Activated CD4-positive, CD25-positive, alpha-beta regulatory T cell (primary cell): ENCODE results near the gene GAS2L1.

Experiments used
- DNase-seq, 4 experiments: peaks; one replicate each; lab custom pipeline; 2025; lab: John Stamatoyannopoulos, UW

Gene GAS2L1

GRCh38 chr22:29306175-29306834, at the start of gene GAS2L1:
Gene GAS2L1 (plus strand): TSS chr22:29306650. CDS start chr22:29308106, 1,456 bp downstream.
- no peak for DNase-seq

DNA sequence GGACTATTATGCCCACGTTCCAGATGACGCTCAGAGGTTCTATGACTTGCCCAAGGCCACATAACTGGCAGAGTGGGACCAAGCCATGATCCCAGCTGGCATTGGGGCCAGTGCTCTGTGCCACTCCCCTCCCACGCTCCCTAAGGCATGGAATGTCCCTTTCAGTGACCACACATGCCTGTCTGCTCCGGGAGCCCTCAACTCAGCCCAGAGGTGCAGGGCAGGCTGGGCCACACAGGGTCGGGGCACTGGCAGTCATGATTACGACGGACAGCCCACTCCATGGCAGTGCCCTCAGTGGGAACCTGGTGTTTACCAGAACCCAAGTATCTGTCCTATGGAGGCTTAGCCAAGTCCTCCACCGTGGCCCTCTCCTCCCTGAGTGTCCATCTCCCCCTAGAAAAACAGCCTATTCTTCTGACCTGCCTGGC, 48.7 kb upstream of the GAS2L1 start:
- no peak for DNase-seq

DNA sequence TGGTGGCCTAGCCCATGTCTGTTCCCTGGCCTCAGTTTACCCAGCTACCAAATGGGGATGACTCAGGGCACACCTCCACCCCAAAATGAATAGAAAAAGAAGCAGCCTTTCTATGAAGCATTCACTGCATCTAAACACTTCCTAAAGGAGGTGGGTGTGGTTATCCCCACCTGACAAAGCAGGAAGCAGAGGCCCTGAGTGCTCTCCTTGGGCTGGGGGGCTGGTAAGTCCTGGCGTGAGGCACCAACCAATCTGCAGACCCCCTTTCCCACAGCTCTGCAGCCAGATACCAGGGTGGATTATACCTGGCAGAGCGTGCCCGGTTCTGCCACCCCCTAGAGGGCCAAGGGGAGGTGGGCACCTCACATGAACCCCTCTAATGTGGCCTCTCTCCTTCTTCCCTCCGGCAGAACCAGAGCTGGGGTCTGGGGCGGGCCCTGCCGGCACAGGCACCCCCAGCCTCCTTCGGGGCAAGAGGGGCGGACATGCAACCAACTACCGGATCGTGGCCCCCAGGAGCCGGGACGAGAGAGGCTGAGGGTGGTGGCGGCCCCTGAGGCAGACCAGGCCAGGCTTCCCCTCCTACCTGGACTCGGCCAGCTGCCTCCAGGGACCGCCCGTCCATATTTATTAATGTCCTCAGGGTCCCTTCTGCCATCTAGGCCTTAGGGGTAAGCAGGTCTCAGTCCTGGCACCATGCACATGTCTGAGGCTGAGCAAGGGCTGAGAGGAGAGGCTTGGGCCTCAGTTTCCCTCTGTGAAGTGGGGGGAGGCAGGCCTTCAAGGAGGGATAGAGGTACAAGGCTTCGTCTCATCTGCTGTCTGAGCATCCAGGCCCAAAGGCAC, 47.8 kb upstream of the GAS2L1 start:
- DNase-seq, result no peak

DNA sequence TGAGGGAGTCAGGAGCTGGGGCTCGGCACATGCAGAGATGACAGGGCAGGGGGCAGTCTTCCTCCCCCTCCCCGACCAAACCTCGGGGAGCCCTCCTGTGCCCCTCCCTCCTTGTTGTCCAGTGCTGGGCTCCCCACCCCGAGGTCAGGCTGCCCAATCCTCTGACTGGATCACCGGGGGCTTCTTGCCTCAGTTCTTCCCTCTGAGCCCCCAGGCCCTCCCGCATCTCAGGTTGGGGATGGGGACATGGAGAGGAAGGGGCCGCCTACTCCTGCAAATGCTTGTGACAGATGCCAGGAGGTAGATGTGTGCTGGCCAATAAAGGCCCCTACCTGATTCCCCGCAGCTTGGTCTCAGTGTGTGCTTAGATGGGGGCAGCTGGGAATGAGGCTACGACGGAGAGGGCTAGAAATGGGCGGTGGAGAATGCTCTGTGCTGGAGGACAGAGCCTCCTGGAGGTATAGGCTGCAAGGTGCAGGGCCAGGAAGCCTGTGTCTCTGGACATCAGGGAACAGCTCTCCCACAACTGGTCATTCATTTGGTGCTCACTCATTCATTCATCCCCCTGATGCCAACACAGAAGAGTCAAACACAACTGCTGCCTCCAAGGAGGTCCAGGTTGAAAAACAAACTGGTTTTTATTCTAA, 47.1 kb upstream of the GAS2L1 start:
- no peak for DNase-seq

- no peak for DNase-seq
These were observed 46.4 kb upstream of the GAS2L1 start for GRCh38 chr22:29260031-29260560.

- DNase-seq, result no peak
These were observed 45.7 kb upstream of the GAS2L1 start for GRCh38 chr22:29260601-29261315.

DNA sequence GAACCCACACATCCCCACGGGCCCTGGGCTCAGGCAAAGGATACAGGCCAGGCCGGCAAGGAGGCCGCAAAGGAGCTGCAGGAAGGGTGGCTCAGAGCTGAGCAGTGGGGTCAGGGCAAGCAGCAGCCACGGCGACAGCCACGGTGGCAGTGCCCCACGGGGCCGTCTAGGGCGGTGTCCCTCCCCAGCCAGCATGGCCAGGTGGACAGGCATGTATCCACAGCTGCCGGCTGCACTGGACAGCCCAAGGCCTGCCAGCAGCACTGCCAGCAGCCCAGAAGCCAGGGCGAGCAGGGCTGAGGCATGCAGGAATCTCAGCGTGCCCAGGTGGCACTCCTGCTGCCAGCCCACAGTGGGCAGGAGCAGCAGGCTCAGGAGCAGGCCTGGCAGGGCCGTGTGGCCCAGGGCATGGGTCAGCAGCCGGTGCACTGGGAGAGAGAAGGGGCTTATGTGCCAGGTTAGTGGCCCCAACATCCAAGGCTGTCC, 42.6 kb upstream of the GAS2L1 start:
- DNase-seq, result no peak

DNA sequence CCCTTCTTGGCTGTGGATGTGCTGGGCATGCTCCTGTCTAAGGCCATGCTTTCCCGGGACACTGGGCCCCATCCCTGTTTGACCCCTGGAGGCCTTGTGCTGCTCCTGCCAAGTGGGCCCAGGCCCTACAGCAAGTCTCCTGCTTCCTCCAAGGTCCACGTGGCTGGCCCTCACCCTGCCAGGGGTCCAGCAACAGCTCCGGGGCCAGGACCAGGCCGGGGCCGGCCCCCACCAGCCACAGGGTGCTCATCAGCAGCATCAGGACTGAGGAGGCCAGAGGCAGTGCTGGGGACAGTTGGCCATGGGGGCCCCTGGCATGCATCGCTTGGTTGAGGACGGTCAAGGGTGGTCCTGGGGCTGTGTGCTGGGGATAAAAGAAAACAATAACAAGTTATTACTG, 41.1 kb upstream of the GAS2L1 start:
- no peak for DNase-seq

DNA sequence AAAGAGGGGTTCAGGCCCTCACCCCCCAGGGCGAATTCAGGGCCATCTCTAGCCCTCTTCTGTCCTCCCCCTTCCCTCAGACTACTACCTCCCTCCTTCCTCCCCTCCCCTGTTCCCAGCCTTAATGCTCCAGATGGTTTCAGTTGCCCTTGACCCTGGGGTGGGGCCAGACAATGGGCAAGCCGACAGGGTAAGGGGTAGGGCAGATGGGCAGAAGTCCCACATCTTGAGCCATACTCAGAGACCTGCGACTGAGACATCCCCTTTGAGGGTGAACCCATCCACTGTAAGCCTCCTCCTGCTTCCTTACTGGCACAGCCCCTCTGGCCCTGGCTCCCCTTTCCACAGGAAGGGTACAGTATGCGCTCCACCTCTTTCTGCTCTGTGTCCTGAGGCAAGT, 40.5 kb upstream of the GAS2L1 start:
- no peak for DNase-seq

GRCh38 chr22:29266564-29267461, 39.6 kb upstream of the GAS2L1 start:
- no peak for DNase-seq

GRCh38 chr22:29267462-29267857, 39.0 kb upstream of the GAS2L1 start:
- DNase-seq, result no peak

DNA sequence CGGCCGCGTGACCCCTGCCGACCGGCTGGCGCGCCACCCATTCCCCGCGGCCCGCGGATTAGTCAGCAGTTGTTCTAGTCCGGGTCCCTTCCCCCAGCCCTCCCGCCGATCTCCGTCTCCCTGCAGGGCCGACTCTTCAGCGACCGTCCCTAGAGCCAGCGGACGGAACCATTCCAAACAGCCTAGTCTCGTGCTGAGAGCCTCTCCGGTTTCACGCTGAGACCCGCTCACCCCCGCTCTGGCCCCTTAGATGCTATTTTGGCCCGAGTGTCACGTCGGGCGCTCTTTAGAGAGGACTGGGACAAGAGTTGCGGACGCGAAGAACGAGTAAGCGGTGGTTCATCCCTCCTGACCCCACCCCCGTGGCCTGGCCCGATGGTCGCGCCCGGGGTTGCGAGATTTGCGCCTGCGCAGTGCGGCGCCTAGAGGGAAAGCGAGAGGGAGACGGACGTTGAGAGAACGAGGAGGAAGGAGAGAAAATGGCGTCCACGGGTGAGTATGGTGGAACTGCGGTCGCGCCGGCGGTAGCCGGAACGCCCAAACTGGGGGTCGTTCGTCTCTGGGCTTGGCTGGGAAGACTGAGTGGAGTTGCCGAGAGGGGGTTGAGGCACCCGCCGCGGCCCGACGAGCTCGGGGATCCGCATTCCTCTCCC, 38.5 kb upstream of the GAS2L1 start, which contains the start of the genes EWSR1 and RHBDD3:
TSS of gene EWSR1 (plus strand) at position 411 of the 653 bp plus-strand sequence. CDS start at position 480, 69 bp downstream.
TSS of gene RHBDD3 (minus strand) at position 124 of the 653 bp plus-strand sequence. CDS start 2,355 bp downstream, outside the sequence.
- peak; percentile 87 to 97 (median 92) for DNase-seq

GRCh38 chr22:29268511-29269229, 37.8 kb upstream of the GAS2L1 start:
- DNase-seq, result no peak

DNA sequence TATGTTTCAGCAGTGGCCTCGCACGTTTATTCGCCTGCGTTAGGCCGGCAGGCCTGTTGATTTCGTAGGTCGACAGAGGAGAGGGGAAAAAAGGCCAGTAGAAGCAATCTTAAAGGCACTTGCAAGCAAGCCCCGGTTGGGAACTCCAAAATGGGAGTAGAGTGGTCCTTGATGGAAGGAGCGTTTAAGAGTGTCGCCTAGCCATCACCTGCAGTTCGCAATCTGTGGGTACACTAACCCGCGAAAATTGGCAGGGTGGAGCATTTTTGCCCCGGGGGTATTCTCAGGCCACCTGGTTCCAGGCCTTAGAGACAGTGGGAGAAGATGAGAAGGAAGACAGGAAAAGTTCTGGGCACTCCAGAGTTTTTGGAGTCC, 37.2 kb upstream of the GAS2L1 start:
- DNase-seq, result no peak

DNA sequence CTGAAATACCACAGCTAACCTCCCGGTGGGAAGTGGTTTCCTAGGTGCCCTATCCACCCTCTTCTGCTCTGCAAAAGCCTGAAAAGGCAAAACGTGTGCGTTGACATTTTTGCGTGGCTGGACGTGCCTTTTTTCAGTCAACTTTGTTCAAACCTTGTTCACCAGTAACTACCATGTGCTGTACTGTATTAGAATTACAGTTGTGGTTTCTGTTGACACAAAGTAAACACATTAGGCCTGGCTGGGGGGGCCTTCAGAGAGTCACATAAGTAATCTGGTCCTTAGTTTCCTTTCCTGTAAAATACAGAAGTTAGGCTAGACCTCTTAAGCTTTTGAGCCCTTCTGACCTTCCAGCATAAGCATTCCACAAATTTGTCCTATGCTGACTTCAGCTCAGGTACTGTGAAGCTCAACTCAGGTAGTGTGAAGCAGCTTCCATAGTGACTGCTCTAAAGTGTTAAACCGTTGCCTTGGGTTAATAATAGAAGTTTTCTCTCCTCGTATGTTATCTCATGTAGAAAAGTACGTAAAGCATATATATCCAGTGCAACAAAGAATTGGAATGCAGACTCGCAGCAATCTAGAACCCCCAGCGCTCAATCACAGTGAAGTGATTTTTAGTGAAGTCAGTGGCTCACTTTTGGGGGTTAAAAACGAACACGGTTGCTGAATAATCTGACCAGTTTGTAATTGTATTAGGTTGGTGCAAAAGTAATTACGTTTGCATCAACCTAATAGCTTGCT, 36.5 kb upstream of the GAS2L1 start:
- no peak for DNase-seq

DNA sequence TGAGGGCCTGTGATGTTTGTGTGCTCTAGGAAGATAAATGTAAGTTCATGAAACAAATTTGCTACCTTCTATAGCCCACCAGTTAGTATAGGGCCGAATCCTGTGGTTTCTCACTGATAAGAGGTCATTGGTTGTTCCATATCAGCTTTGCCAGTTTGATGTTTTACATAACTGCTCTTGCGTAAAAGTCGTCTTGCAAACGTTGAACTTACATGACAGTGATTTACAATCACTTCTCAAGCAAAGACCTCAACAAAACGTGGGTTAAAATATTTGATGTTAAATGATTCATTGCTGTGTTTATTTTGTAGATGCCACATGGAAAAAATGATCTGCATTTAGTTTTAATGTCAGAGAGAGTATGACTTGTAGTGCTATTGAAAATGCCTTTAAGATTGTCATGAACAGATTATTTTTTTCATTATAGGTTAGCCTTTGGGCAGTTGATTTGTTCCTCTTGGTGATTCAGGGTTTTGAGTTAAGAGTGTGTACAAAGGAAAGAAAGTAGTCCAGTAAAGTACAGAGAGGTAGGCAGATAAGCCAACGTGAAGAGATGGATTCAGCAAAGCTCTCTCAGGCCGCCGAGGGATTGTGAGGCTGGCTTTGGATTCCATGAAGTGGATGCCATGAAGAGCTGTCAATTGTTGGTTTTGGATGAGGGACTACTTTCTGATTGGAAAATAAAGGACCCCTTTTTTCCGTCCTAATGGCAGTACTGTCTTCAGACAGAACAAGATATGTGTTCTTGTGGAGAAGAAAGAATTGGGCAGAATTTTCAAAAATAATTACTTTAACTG, 35.8 kb upstream of the GAS2L1 start:
- no peak for DNase-seq

GRCh38 chr22:29272624-29273023, 33.8 kb upstream of the GAS2L1 start:
- no peak for DNase-seq

DNA sequence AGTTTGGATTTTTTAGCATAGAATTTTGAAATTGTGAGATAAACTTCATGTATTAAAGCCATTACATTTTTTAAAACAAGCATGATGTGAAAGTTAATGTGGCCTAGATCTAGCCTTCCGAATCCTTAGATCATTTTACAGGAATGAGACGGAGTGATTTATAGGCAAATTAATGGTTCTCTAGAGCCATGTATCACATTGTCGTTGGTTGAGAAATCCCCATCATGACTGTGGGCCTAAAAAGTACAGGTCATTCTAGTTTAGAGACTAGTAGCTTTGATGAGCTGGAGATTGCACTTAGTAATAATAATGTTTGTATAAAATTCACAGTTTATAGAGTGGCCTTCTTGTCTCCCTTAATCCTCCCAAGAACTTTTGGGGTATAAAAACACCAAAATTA, 31.3 kb upstream of the GAS2L1 start:
- DNase-seq, result no peak
